GM19324 (cell line): ENCODE measurements around the gene EPB41L2.

Experiments
- ATAC-seq: cut with Tn5 transposase; IDR thresholded peaks from one replicate; pipeline ENCODE4 v1.9.1; 2021; ENCODE audit warnings: mild to moderate bottlenecking, moderate library complexity; ENCODE audit not compliant: unreplicated experiment, low FRiP score

Gene EPB41L2

GRCh38 chr6:130848945-130849344, 214.1 kb downstream of the EPB41L2 start:
- ATAC-seq, result peak; percentile 42

- no peak for ATAC-seq
Measured at GRCh38 chr6:130847001-130847910, 215.8 kb downstream of the EPB41L2 start.

- ATAC-seq, result no peak
Measured at GRCh38 chr6:130846501-130846900, 216.5 kb downstream of the EPB41L2 start.

- peak; percentile 73 for ATAC-seq
Measured at GRCh38 chr6:130843575-130844320, 219.3 kb downstream of the EPB41L2 start.

DNA sequence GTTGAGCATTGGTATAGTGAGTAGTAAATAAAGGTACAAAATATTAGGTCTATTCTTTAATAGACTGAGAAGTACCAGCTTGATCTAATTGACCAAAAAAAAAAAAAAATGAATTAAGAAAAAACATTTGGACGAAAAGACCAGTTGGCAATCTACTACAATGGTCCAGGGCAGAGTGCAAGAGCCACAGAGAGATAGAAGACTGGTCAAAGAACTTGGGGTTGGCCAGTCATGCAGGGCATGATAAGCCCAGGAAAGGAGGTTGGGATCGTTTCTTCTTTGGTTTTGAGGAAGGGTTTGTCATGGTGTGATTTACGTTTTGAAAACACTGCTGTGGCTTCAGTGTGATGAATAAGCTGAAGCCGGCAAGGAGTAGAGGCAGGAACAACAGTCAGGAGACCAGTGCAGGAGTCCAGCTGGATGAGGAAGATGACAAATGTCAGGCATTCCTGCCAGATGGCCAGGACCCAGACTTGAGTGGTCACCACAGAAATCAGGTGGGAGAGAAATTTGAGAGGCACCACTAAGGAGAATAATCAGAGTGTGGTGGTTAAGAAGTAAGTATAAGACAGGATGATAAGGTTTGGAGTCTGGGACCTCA, 221.8 kb downstream of the EPB41L2 start:
- no peak for ATAC-seq

DNA sequence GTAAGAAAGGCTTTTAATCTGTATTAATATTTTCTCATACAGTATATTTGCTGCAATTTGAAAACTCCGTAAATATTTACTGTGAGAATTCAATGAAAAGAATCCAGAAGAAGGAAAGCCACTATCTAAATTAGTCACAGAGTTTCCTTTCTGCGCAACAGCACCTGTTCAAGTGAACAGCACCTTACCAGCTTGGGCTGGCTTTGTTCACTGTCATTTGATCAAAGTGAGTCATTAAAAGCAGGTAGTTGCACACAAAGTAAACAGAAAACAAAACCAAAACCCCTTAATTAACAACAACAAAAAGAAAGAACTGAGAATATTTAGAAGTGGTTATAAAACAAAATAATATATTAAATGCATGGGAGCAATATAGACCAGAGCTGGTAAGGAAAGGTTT, 223.0 kb downstream of the EPB41L2 start:
- ATAC-seq, result no peak

GRCh38 chr6:130839379-130839778, 223.7 kb downstream of the EPB41L2 start:
- no peak for ATAC-seq

DNA sequence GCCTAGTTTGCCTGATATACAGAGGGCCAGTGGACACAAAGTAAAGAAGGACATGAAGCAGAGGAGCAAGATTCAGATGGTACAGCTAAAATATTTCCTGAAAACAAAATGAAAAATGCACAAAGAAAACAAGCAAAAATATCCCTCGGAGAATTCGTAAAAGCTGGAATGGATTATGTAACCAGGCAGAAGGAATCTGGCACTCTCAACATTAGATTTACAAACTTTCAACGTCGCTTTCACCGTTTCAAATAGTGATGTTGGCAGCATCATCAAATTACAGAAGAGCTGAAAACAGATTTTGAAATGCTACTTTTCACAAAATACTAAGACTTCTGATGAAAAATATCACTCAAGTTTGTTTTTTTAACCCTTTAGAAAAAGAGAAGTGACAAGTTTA, 224.1 kb downstream of the EPB41L2 start:
- ATAC-seq, result no peak

DNA sequence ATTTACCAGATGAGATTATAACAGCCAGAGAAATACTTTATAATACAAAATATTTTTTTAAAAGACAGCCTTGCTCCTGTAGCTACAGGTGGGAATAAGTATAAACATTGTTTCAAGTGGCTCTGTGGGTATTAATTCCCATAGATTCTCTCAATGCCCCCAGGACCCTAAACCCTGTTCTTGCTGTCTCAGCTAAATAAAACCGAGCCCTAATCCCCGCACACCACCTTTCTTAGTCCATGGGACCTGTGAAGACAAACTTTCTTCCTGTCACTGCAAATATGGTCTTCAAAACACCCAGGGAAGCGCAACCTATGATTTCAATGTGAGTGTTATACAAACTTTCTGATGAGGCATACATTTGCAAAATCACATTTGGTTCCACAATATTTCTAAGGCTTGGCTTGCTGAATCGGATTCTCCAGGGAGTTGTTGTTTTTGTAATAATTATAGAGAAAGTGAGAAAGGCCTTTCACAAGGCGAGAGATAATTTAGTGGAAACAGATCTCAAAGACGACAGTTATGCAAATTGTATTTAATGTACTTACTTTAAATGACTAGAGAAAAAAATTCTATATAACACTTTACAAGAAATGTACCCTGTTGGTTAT, 224.7 kb downstream of the EPB41L2 start:
- ATAC-seq, result no peak

GRCh38 chr6:130837067-130837466, 226.0 kb downstream of the EPB41L2 start:
- no peak for ATAC-seq

DNA sequence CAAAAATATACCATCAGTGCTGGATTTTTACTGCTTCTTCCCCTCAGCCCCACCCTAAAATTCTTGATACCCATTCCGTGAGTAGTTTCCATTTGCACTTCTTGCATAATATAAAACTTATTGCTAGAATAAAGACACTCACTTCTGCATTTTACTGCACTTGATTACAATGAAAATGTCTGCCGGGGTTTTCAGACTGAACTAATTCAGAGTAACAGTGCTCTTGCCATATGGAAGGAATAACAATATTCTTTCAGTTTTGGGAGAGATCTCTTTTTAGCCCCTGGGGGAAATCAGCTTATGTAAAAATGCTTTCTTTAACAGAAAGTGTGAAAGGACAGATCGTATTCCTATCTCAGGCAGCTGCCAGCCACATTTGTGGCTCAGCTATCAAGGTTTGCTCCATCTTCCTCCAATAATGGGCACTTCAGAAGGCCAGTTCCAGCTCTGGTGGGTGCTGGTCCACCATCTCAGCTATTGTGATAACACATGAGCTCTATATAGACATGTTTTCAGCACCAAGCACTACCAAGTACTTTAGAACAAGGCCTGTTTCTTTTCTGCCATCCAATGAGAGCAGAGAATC, 226.9 kb downstream of the EPB41L2 start:
- ATAC-seq, result no peak

DNA sequence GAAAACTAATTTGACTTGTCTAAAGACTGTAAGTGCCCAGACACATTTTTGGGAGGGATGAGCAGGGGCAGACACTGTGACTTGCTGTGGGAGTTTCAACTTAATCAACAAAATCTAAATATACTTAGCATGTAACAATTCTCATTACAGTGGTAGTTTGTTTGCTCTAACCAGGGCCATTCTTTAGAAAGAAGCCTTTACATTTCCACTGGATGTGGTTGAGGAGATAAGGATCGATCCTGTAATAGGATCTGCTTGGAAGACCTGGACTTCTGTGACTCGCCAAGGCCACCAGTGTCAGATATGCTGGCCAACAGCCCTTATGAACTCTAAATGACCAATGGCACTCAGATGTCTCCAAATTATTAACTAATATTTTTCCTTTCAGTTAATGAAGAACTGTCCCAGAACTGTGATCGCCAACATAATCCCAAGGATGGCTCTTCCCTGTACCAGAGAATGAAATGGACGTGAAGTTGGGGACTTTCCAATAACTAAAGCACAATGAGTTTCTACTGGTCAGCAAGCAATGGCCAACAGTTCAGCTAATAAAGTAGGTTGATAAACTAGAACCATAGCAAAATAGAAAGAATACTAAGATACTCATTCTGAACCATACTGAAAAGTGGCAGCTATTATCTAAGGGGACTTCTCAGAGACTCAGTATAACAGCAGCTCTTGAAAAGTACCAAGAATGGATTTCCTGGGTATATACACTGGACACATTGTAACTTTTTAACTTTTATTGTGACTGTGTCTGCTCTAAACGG, 228.4 kb downstream of the EPB41L2 start:
- ATAC-seq, result no peak

DNA sequence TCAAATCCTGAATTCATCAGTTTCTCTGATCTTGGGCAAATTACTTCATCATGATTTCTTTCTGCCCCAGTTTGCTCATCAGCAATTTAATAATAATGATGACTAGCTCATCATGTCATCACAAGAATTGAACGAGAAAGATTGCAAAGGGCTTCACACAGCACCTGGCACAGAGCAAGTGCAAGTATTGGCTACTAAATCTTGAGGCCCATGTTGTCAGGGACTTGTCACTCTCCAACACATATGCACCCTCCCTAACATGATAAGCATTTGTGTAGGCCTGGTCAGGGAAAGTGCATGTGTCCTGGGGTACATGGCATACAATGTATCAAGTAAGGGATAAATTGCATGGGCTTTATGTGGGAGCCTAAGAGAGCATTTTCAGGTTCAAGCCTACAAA, 229.5 kb downstream of the EPB41L2 start:
- ATAC-seq, result no peak

DNA sequence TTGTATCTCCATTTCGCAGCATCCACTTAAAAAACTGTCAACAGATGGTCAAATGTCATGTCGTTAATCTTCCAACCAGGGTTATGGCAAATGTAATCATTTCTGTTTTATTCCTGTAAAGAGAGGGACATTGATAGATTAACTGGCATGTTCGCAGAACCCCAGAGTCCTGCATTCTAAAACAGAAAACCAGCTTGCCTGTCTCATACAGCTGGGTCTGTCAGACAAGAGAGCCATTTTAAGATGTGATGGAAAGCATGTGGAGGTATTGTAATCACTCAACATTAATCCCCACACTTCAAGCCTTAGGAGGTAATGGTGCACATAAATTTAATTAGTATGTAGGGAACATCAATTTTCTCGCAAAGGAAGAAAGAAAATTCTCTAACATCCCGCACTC, 231.4 kb downstream of the EPB41L2 start:
- no peak for ATAC-seq

DNA sequence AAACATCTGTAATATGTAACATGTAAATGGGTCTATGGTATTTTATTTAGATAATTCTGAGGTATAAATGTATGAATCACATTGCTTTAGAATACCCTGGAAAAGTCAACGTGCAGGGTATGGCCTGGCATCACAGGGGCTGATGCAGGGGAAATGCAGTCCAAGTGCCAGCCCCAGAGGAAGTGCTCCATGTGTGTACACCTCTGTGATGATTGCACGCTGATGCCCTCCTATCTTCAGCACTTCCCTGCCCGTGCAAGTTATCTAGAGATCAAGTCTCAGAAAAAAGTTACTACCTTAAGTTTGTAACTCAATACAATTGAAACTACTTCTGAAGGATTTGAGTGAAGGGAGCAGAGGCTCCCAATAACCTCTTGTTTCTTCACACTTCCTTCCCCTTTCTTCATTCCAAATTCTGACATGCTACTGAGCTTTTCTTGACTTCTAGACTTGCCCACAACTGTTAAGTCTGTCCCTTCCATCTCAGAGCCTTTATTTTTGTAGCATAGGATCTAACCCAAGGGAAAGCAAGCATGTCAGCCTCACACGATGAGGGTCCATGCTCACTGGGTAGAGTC, 233.6 kb downstream of the EPB41L2 start:
- ATAC-seq, result no peak

DNA sequence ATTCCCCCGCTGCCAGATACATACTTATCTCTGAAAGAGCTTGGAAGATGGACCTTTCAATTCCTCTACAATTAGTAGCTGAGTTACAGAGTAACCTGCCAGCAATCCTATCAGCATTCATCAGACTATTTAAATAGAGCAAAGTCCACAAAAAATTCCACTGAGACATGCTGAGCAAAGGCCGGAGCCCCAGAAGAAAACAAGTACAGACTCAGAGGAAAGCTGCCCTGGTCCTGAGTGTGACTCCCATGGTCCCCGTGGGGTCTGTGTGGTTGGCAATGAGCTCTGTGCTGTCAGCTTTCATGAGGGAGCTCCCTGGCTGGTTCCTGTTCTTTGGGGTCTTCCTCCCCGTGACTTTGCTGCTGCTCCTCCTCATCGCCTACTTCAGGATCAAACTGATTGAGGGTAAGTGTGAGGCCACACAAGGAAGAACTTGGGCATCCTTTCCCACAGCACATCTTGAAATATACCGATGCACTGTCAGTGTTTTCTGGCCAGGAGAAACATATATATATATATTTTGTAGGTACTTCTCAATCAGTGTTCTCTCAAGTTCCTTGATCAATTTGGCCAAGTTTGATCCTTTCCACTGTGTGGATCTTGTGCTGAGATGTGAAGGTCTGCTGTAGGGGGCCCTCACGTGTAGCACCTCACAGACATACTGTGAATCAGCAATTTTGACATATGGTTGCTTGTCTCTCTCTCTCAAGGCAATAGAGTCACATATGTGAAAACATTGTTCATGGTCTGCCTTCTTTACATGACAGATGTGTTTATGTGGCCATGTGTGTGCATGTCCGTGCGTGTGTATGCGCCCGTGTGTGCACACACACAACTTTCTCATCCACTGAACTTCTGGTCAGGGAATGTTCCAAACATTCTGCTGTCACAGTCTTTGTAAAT, 235.5 kb downstream of the EPB41L2 start, which contains the start of gene SMLR1:
SMLR1 (plus strand) TSS at position 160 of the 903 bp plus-strand sequence; CDS start at position 168, 8 bp downstream.
- ATAC-seq, result no peak

DNA sequence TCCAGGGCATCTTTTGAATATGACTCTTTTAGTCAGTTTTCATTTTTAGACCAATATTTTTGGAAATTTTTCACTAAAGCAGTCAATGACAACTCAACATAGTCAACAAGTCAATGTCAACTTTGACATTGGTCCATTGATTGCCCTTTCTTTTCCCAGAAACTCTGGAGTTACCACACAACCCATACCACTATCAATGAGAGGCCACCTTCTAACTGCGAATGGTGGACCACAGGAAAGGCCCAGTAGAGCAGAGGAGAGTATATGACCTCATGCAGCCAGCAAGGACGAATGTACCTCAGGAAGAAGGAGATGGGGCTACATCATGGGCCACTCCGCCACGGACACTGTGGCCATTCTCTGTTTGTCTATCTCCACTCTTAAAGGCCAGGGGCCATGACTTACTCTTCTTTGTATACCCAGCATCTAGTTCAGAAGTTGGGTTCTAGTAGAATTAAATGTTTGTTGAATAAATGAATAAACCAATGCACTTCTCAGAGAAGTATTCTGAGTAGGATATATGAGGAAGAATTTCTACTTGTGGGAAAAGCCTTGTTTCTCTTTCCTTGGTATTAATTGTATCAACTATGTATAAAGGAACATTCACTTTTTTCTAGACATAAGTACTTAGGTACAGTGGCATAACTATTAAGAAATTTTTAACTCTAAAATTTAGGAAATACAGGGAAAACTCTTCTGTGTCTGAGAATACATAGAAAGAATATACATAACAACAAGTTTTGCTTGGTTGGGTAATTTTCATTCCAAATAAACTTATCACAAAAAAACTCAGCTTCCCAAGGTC, 236.4 kb downstream of the EPB41L2 start:
- no peak for ATAC-seq
